ENCODE results near the gene PEX3. TPM values are rescaled to one million over a fixed set of nuclear protein-coding genes. Genes with fewer than 3 reads are reported as not detected.

PEX3 gene
- total RNA-seq, 4 donors from 2014 or later: 22.6 to 27.3 (median 25.0) TPM

Small RNA genes lying within 50 kb of the gene (small RNA-seq; reads per million reads assigned to genes)
- not detected for gene RNA5SP221

Other genes with a start within 250 kb of the PEX3 start
- 1 to 10 TPM; 3.6 to 9.4 (median 5.4) TPM for gene ADAT2, start 110 bp upstream of the PEX3 start, total RNA-seq
- gene FUCA2, start 60.9 kb downstream of the PEX3 start, total RNA-seq: 10 to 100 TPM; 31.7 to 59.1 (median 44.7) TPM
- gene PHACTR2, start 227.2 kb downstream of the PEX3 start, total RNA-seq: 100 to 1,000 TPM in 3 of 4 donors, 10 to 100 TPM in 1; 95.0 to 127 (median 111) TPM